Upper lobe of right lung (tissue), 1 donor: ENCODE results near the gene HIRIP3. TPM values are rescaled to one million over a fixed set of nuclear protein-coding genes. Genes with fewer than 3 reads are reported as not detected.
A peak's percentile ranks its signal among the peaks of the same experiment; 100 is the strongest.

Source experiments
- ATAC-seq: fragments of 200-7000 bp; cut with Tn5 transposase; one replicate; pipeline ENCODE4 v1.9.1; 2020; ENCODE audit warnings: mild to moderate bottlenecking, moderate library complexity
- DNase-seq: peaks from one replicate; pipeline ENCODE4 v3.0.0-alpha.2; 2020
- H3K27ac ChIP-seq: fragments of 200-600 bp; one replicate; pipeline ENCODE4 v1.8.0; 2022
- H3K27me3 ChIP-seq: fragments of 200-600 bp; one replicate; pipeline ENCODE4 v1.8.0; 2022; ENCODE audit warnings: mild to moderate bottlenecking
- H3K36me3 ChIP-seq: fragments of 200-600 bp; one replicate; pipeline ENCODE4 v1.8.0; 2022
- H3K4me1 ChIP-seq: fragments of 200-600 bp; one replicate; pipeline ENCODE4 v1.8.0; 2022
- H3K4me3 ChIP-seq: fragments of 200-600 bp; one replicate; pipeline ENCODE4 v1.8.0; 2022; ENCODE audit warnings: mild to moderate bottlenecking
- H3K9me3 ChIP-seq: fragments of 200-600 bp; one replicate; pipeline ENCODE4 v1.8.0; 2022
- intact Hi-C: fragments of 100-400 bp; cut with DNase I; formaldehyde crosslinking; loops from one replicate; pipeline ENCODE4 v1.11.0; 2022
- total RNA-seq: library from RNA; stranded (reverse); fragmentation: NEBNext Ultra II Directional; extraction: Animal tissue kit (Norgen Biotek cat#: 25700); gene quantifications from one replicate; pipeline ENCODE4 v1.2.1, GENCODE V29; 2021
- TF ChIP-seq, protein P1 (sequence below): fragments of 200-600 bp; IDR thresholded peaks from one replicate; pipeline ENCODE4 v1.8.0; 2022; ENCODE audit warnings: antibody characterized with exemption
- donor health status: DM: no; HTN: yes; CAD: no; lungs with severe emphysema.

HIRIP3 gene
- total RNA-seq, 1 donor from 2014 or later: 20.3 TPM

DNA sequence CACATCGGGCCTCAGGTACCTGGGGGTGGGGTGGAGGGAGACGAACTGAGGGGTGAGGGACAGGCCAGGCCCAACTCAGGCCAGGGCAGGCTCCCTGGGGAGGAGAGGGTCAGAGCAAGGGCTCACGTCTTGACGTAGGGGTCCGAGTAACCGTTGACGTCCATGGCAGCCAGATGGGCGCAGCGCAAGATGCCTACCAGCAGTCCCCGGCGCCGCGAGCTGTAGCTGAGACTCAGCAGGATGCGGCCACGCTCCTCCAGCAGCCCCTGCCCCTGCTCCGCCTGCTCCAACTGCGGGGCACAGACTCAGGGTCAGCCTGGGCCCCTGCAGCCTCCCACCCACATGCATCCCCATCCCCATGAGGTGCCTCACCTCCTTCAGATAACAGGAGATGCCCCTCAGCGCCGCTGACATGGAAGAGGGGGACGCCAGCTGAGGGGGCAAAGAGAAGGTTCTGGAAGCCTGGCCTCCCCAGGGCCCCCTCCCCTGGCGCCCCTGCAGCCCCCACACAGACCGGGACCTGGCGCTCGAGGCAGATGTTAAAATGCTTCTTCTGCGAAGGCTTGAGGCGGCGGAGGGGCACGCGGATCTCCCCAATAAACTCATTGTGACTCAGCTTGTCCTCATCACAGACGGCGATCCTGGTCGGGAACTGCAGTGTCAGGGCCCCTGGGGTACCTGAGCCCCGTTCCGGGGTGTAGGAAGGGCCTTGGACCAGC is 11.4 kb upstream of the HIRIP3 start:
- Histone ChIP-seq H3K36me3 (no peaks in the 10 kb centered on the region), H3K4me3 (no peak overlapping the region), H3K27me3 (peaks cover 35% of the 10 kb centered on the region), H3K4me1 (peaks cover 5% of the 10 kb centered on the region), H3K9me3 (no peaks in the 10 kb centered on the region), H3K27ac (no peak overlapping the region)
- DNase-seq: no peak
- ATAC-seq: no peak
- TF ChIP-seq, protein P1, sequence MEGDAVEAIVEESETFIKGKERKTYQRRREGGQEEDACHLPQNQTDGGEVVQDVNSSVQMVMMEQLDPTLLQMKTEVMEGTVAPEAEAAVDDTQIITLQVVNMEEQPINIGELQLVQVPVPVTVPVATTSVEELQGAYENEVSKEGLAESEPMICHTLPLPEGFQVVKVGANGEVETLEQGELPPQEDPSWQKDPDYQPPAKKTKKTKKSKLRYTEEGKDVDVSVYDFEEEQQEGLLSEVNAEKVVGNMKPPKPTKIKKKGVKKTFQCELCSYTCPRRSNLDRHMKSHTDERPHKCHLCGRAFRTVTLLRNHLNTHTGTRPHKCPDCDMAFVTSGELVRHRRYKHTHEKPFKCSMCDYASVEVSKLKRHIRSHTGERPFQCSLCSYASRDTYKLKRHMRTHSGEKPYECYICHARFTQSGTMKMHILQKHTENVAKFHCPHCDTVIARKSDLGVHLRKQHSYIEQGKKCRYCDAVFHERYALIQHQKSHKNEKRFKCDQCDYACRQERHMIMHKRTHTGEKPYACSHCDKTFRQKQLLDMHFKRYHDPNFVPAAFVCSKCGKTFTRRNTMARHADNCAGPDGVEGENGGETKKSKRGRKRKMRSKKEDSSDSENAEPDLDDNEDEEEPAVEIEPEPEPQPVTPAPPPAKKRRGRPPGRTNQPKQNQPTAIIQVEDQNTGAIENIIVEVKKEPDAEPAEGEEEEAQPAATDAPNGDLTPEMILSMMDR: no peak
- intact Hi-C loops: loop anchor here (10.0 kb wide), 1 partner anchor 152 kb away; no protein-coding TSS in a partner anchor

DNA sequence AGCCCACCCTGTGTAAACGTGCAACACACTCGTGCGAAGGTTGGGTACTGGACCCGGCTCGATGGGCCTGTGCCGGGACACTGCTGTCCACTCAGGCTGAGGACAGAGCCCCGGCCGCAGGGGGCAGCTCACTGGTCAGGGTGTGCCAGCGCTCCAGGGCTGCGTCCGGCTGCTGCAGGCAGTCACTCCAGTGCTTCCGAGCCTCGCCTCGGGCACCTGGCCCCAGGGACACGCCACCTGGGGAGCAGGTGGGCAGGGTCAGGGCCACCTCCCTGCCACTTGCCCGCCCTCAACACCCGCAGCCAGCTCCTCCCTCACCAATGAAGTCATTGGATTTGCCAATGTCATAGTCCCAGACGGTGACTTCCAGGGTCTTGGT is 10.7 kb upstream of the HIRIP3 start:
- Histone ChIP-seq H3K4me1 (peaks cover 5% of the 10 kb centered on the region), H3K27me3 (peaks cover 28% of the 10 kb centered on the region), H3K4me3 (no peak overlapping the region), H3K9me3 (no peaks in the 10 kb centered on the region), H3K27ac (no peak overlapping the region), H3K36me3 (peaks cover 3% of the 10 kb centered on the region)
- TF ChIP-seq, protein P1: no peak
- no peak for ATAC-seq
- DNase-seq: no peak
- intact Hi-C loops: loop anchor here (10.0 kb wide), 1 partner anchor 151 kb away; no protein-coding TSS in a partner anchor

DNA sequence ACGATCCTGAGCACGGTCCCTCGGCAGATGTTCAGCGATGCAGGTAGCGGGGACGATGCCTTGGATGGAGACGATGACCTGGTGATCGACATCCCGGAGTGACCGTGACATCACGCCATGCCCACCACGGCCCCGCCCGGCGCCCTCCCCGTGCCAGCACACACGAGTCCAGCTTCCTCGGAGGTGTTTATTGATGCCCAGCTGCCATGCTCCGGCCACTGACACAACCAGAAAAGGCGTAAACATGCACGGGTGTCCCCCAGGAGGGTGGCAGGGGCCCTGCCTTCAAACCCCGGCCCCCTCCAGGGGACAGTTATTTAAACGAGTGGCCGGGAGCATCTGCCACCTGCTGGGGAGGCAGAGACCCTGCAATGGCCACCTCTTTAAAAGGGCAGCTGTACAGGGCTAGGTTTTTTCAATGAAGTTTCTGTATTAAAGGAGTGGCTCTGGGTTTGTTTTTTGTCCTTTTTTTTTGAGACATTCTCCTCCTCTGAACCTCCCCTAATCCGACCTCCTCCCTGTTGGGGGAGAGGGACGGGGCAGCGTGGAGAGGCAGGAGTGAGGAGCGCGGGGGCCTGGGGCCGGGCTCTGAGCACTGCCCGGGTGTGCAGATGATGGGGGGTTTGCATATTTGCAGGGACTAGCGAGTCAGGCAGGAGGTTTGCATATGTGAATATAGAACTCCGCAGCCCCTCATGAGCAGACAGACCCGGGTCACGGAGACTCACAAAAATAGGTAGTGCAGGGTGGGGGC is 10.1 kb upstream of the HIRIP3 start:
- H3K4me1 ChIP-seq: peaks cover 2% of the 10 kb centered on the region
- H3K27ac ChIP-seq: no peak overlapping the region
- TF ChIP-seq, protein P1: peak; percentile 85
- intact Hi-C loops: loop anchor here (10.0 kb wide), 1 partner anchor 151 kb away; no protein-coding TSS in a partner anchor
- H3K27me3 ChIP-seq: peaks cover 22% of the 10 kb centered on the region
- H3K36me3 ChIP-seq: peaks cover 8% of the 10 kb centered on the region
- H3K4me3 ChIP-seq: no peak overlapping the region
- no peaks in the 10 kb centered on the region for H3K9me3 ChIP-seq
- no peak for DNase-seq
- ATAC-seq: peak; percentile 65

DNA sequence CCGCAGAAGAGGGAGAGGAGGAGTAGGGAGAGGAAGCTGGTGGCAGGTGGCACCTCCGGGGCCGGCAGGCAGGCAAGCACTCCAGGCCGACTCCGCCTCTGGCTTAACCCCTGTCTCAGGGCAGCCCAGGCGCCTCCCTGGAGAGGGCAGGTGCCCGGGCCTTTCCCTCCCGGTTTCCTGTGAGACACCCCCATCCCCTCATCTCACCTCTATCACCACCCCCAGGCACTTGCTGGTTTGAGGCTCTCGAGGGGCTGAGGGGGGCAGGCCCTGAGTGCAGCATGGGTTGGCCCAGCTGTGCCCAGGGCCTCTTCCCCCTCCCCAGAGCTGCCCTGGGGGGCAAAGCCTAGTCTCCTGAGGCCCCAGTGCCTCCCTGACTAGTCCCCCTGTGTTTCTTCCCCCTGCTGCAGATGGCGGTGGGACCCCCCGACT is 9.4 kb upstream of the HIRIP3 start:
- Histone ChIP-seq H3K4me1 (no peaks in the 10 kb centered on the region), H3K36me3 (peaks cover 13% of the 10 kb centered on the region), H3K9me3 (no peaks in the 10 kb centered on the region), H3K27ac (no peak overlapping the region), H3K4me3 (no peak overlapping the region), H3K27me3 (peaks cover 15% of the 10 kb centered on the region)
- DNase-seq (peak; percentile 80), ATAC-seq (peak; percentile 67)
- intact Hi-C loops: loop anchor here (10.0 kb wide), 1 partner anchor 150 kb away; no protein-coding TSS in a partner anchor
- TF ChIP-seq, protein P1: no peak

DNA sequence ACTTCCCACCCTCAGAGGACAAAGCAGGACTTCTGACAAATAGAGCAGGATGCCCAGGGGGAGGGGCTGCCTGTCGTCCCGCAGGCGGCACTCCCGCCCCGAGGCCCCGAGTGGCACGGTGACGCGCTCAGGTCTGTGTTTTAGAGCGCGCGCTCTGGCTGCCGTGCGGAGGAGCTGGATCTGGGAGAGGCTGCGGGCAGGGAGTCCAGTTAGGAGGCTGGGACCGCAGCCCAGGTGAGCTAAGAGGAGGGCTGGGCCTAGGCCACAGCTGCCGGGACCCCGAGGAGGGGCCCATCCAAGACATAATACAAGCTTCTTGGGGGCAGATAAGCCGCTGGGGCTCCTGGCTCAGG is 9.0 kb upstream of the HIRIP3 start:
- ATAC-seq (peak; percentile 60), DNase-seq (no peak)
- H3K27ac ChIP-seq: no peak overlapping the region
- H3K4me1 ChIP-seq: no peaks in the 10 kb centered on the region
- H3K27me3 ChIP-seq: peaks cover 11% of the 10 kb centered on the region
- intact Hi-C loops: loop anchor here (10.0 kb wide), 1 partner anchor 150 kb away; no protein-coding TSS in a partner anchor
- H3K9me3 ChIP-seq: no peaks in the 10 kb centered on the region
- TF ChIP-seq, protein P1: no peak
- H3K4me3 ChIP-seq: no peak overlapping the region
- peaks cover 13% of the 10 kb centered on the region for H3K36me3 ChIP-seq
